ACC112 (cell line): ENCODE data around the gene PTH1R.

Experiments
- H2AFZ ChIP-seq: fragments of 200-600 bp; sonication (generic); one replicate; pipeline ENCODE4 v1.6.0; 2017; ENCODE audit warnings: antibody characterized with exemption, low read length; ENCODE audit not compliant: unreplicated experiment
- H3K27ac ChIP-seq: fragments of 200-600 bp; sonication (generic); 2 replicates; pipeline ENCODE4 v1.5.1; 2014; ENCODE audit warnings: low read depth, mild to moderate bottlenecking, antibody characterized with exemption, low read length, moderate library complexity
- H3K27me3 ChIP-seq: fragments of 200-600 bp; sonication (generic); 2 replicates; pipeline ENCODE4 v1.6.1; 2014; ENCODE audit warnings: mild to moderate bottlenecking, antibody characterized with exemption, low read length, moderate library complexity, mixed read lengths; ENCODE audit not compliant: insufficient read depth
- H3K36me3 ChIP-seq: fragments of 200-600 bp; sonication (generic); 2 replicates; pipeline ENCODE4 v1.6.1; 2016; ENCODE audit warnings: mild to moderate bottlenecking, antibody characterized with exemption, low read length, moderate library complexity, mixed read lengths; ENCODE audit not compliant: insufficient read depth
- H3K4me1 ChIP-seq: fragments of 200-600 bp; sonication (generic); one replicate; pipeline ENCODE4 v1.6.1; 2016; ENCODE audit warnings: low read length, mixed read lengths; ENCODE audit not compliant: insufficient read depth, unreplicated experiment, control insufficient read depth
- H3K4me3 ChIP-seq: fragments of 200-600 bp; sonication (generic); 2 replicates; pipeline ENCODE4 v1.5.1; 2014; ENCODE audit warnings: mild to moderate bottlenecking, low read depth, low read length
- H3K79me2 ChIP-seq: fragments of 200-600 bp; sonication (generic); one replicate; pipeline ENCODE4 v1.6.0; 2016; ENCODE audit warnings: low read length; ENCODE audit not compliant: control insufficient read depth, unreplicated experiment, insufficient read depth

Gene PTH1R

DNA sequence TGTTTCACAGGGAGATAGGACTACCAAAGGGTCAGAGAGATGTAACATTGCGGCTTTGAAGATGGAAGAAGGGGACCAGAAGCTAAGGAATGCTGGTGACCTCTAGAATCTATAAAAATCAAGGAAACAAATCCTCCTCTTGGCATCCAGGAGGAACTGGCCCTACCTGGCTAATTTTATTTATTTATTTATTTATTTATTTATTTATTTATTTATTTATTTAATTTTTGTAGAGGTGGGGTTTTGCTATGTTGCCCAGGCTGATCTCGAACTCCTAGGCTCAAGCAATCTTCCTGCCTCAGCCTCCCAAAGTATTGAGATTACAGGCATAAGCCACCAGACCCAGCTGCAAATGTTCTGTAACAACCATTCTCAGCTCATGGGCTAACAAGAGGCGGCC, 34.0 kb upstream of the PTH1R start:
- Histone ChIP-seq H3K27me3 (peaks cover 9% of the 10 kb centered on the region), H2AFZ (no peak overlapping the region), H3K4me3 (no peak overlapping the region), H3K79me2 (no peaks in the 10 kb centered on the region), H3K4me1 (peaks cover 19% of the 10 kb centered on the region), H3K36me3 (no peaks in the 10 kb centered on the region), H3K27ac (no peak overlapping the region)

DNA sequence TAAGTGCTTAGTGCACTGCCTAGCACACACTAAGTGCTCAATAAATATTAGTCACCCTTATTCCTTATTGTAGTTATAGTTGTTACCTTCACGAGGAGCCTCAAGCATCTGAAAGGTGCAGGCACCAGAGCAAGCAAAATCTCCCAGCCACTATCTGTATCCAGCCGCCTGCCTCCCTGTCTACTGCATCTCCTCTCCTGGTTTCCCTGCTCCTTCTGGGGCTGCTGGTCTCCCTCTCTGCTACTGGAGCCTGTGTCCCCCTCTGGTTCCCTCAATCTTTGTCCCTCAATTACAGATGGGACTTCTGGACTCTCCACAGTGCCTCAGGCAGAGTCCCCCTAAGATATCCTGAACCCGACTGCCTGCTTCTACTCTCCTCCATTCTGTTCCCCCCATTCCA, 33.1 kb upstream of the PTH1R start:
- H3K27ac ChIP-seq, result no peak overlapping the region
- H3K4me3 ChIP-seq, result no peak overlapping the region

GRCh38 chr3:46844881-46845312, 32.6 kb upstream of the PTH1R start:
- Histone ChIP-seq H3K27ac (no peak overlapping the region), H3K36me3 (no peaks in the 10 kb centered on the region), H2AFZ (peak overlapping the region; percentile 97)

More for the DNA sequence above, 33.1 kb upstream of the PTH1R start:
- H3K27me3 ChIP-seq, result peaks cover 9% of the 10 kb centered on the region
- peaks cover 19% of the 10 kb centered on the region for H3K4me1 ChIP-seq
- H3K79me2 ChIP-seq, result no peaks in the 10 kb centered on the region
- H2AFZ ChIP-seq, result no peak overlapping the region
- no peaks in the 10 kb centered on the region for H3K36me3 ChIP-seq

DNA sequence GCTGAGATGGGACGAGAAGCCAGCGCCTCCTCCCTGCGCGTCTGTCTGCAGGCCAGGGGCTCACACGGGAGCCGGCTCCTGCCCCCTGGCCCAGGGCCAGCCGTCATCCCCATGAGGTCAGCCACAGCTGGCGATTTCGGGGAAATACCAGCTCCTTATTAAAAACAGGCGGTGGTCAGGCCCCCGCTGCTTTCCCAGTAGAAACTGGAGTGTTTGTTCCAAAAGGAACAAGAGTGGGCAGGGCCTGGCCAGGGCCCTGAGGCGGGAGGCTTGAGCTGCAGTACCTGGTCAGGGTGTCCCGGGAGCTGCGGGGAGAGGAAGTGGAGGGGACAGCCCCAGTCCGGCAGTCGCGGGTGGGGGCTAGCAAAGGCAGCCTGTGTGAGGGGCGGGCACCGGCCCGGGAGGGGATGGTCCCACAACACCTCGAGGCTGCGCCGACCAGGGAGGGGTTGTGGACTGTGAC, 32.1 kb upstream of the PTH1R start:
- Histone ChIP-seq H2AFZ (peak overlapping the region; percentile 97), H3K79me2 (no peaks in the 10 kb centered on the region), H3K36me3 (no peaks in the 10 kb centered on the region), H3K27me3 (peaks cover 9% of the 10 kb centered on the region), H3K4me1 (peaks cover 19% of the 10 kb centered on the region), H3K4me3 (peak overlapping the region; percentile 80), H3K27ac (peak overlapping the region; percentile 41; the same call in 1 of the 2 replicates)

More at GRCh38 chr3:46844881-46845312, 32.6 kb upstream of the PTH1R start:
- Histone ChIP-seq H3K4me3 (peak overlapping the region; percentile 80), H3K79me2 (no peaks in the 10 kb centered on the region), H3K4me1 (peaks cover 19% of the 10 kb centered on the region), H3K27me3 (peaks cover 9% of the 10 kb centered on the region)

DNA sequence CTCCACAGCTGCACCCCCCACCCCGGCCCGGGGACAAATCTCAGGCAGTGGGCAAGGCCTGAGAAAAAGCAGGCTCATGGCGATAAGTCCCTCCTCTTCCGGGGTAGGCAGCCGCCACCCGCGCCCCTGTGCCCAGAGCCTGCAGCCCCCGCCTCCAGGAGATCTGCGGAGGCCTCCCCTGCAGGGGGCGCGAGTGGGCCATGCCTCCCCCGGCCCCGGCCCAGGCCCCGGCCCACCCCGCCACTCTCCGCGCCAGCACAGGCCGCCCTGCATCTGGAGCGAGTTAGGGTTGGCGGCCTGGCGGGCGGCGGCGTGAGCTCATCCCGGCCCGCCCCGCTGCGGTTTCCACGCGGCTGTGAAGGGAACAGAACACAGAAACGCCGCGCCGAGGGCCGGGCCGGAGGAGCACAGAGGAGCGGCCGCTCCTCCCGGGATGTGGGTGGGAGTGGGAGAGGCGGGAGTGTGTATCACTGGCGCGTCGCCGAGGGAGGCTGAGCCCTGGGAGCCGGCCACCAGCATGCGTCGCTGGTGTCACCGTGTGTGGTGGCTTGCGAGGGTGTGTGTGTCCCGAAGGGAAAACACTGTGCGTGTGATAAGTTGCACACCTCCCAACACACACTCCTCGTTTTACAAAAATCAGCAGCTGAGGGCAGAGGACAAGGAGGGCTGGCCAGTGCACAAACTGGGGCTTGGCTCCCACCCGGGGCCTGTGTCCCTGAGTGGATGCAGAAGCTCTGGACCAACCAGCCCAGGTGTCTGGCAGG, 31.5 kb upstream of the PTH1R start:
- H2AFZ ChIP-seq, result peak overlapping the region; percentile 97
- H3K27me3 ChIP-seq, result peaks cover 9% of the 10 kb centered on the region
- H3K79me2 ChIP-seq, result no peaks in the 10 kb centered on the region
- H3K27ac ChIP-seq, result peak overlapping the region; percentile 41; the same call in 1 of the 2 replicates
- peak overlapping the region; percentile 80 for H3K4me3 ChIP-seq
- H3K36me3 ChIP-seq, result no peaks in the 10 kb centered on the region
- H3K4me1 ChIP-seq, result peaks cover 19% of the 10 kb centered on the region

DNA sequence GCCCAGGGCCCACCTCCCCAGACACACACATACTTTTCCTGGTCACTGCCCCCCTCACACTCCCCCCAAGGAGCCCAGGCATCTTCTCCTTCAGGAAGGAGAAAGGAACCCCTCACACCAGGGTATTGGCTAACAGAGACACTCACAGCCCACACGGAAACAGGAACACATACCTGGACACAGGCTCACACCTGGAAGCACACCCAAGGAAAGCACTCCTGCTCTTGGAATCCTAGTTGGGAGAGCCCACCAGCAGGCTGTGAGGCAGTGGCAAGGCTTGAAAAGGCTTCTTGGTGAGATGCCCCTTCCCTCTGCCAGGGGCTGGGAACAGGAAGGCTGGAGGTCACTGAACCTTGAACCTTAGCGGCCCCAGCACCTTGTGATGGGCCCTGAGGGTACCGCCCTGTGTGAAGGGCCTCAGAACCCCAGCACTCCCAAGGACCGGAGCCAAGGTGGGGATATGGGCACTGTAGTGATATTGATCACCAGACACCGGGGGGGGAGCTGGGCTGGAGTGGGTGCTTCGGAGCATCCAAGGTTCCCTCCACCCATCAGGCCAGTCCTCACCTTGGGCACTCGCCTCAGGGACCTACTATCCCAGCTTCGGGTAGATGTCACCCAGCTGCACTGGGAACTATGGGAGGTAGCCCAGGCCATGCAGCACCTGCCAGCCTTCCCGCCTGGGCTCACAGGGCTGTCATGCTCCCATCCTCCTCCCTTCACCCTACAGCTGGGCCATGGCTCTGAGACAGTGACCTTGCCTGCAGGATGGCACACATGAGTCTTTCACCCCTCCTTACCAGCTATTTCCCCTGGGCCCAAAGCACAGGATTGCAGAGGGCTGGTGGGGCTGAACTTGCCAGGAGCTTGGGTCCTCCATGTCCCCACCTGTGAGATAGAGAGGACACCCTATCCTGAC, 30.6 kb upstream of the PTH1R start:
- Histone ChIP-seq H3K27me3 (peaks cover under 1% of the 10 kb centered on the region), H2AFZ (no peak overlapping the region), H3K36me3 (no peaks in the 10 kb centered on the region), H3K4me1 (peaks cover 19% of the 10 kb centered on the region), H3K4me3 (peak overlapping the region; percentile 80), H3K27ac (no peak overlapping the region), H3K79me2 (no peaks in the 10 kb centered on the region)

DNA sequence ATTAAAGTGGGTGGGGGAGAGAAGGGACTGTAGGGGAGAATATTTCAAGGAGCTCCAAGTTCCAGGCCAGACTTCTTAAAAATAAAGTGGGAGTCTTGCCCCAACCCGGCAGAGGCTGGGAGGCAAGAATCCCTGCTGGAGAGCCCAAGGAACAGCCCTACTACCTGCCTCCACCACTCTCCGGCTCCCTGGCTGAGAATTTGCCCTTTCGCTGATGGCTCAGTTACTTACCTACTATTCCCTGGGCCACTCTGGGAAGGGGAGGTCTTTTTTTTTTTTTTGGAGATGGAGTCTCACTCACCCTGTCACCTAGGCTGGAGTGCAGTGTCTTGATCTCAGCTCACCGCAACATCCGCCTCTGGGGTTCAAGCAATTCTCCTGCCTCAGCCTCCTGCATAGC, 29.8 kb upstream of the PTH1R start:
- H3K36me3 ChIP-seq, result no peaks in the 10 kb centered on the region
- H3K4me3 ChIP-seq, result no peak overlapping the region
- H3K4me1 ChIP-seq, result peaks cover 19% of the 10 kb centered on the region
- H3K27me3 ChIP-seq, result no peaks in the 10 kb centered on the region
- H3K27ac ChIP-seq, result no peak overlapping the region
- no peaks in the 10 kb centered on the region for H3K79me2 ChIP-seq
- no peak overlapping the region for H2AFZ ChIP-seq

GRCh38 chr3:46848271-46849044, 29.1 kb upstream of the PTH1R start:
- Histone ChIP-seq H2AFZ (no peak overlapping the region), H3K4me1 (peaks cover 19% of the 10 kb centered on the region), H3K4me3 (no peak overlapping the region), H3K27me3 (no peaks in the 10 kb centered on the region), H3K36me3 (no peaks in the 10 kb centered on the region), H3K79me2 (no peaks in the 10 kb centered on the region), H3K27ac (no peak overlapping the region)

GRCh38 chr3:46849045-46849631, 28.4 kb upstream of the PTH1R start:
- Histone ChIP-seq H3K79me2 (no peaks in the 10 kb centered on the region), H3K4me3 (no peak overlapping the region), H2AFZ (no peak overlapping the region), H3K4me1 (peaks cover 19% of the 10 kb centered on the region), H3K27ac (no peak overlapping the region), H3K36me3 (no peaks in the 10 kb centered on the region), H3K27me3 (no peaks in the 10 kb centered on the region)
